SU-DHL-6 (cell line): ENCODE results near the gene RTP2.
A peak's percentile ranks its signal among the peaks of the same experiment; 100 is the strongest.

Source experiments
- H2AFZ ChIP-seq: fragments of 200-600 bp; sonication (generic); 2 replicates; pipeline ENCODE4 v1.6.1; 2014; ENCODE audit warnings: low read depth, mild to moderate bottlenecking, moderate library complexity, mixed read lengths, antibody characterized with exemption, low read length; ENCODE audit not compliant: severe bottlenecking
- H3F3A ChIP-seq: fragments of 200-600 bp; shearing (Covaris generic); 2 replicates; pipeline ENCODE4 v1.6.0; 2016; ENCODE audit warnings: antibody characterized with exemption, mild to moderate bottlenecking; ENCODE audit not compliant: insufficient read depth
- H3K27ac ChIP-seq: fragments of 200-600 bp; sonication (generic); 2 replicates; pipeline ENCODE4 v1.5.1; 2016; ENCODE audit warnings: low read depth, mild to moderate bottlenecking, low read length, moderate library complexity, mixed read lengths
- H3K27me3 ChIP-seq: fragments of 200-600 bp; sonication (generic), shearing (Covaris generic); 2 replicates; pipeline ENCODE4 v1.6.0; 2014; ENCODE audit warnings: mild to moderate bottlenecking, low read length
- H3K36me3 ChIP-seq: fragments of 200-600 bp; sonication (generic); 2 replicates; pipeline ENCODE4 v1.6.1; 2014; ENCODE audit warnings: mild to moderate bottlenecking, low read length, mixed read lengths
- H3K4me2 ChIP-seq: fragments of 300-600, 200-600 bp; shearing (Covaris generic), sonication (generic); 2 replicates; pipeline ENCODE4 v1.6.0; 2014; ENCODE audit warnings: low read length, low read depth, mild to moderate bottlenecking; ENCODE audit not compliant: poor library complexity, severe bottlenecking
- H3K4me3 ChIP-seq: fragments of 200-600 bp; sonication (generic); 2 replicates; pipeline ENCODE4 v1.5.1; 2014; ENCODE audit warnings: antibody characterized with exemption, low read length, mild to moderate bottlenecking, mixed read lengths; ENCODE audit not compliant: insufficient read depth, poor library complexity, severe bottlenecking
- H3K79me2 ChIP-seq: fragments of 200-600 bp; sonication (generic); 2 replicates; pipeline ENCODE4 v1.6.1; 2014; ENCODE audit warnings: mild to moderate bottlenecking, low read length, moderate library complexity; ENCODE audit not compliant: insufficient read depth
- H3K9ac ChIP-seq: fragments of 200-600 bp; sonication (generic); 2 replicates; pipeline ENCODE4 v1.7.0; 2014; ENCODE audit warnings: mild to moderate bottlenecking, low read length
- H3K9me2 ChIP-seq: fragments of 200-600 bp; sonication (generic); replicated peaks from 2 replicates; pipeline ENCODE4 v1.6.1; 2014; ENCODE audit warnings: low read length; ENCODE audit not compliant: insufficient read depth
- H3K9me3 ChIP-seq: fragments of 200-600 bp; sonication (generic); 2 replicates; pipeline ENCODE4 v1.6.1; 2014; ENCODE audit warnings: low read length, mixed read lengths; ENCODE audit not compliant: insufficient read depth
- H4K20me1 ChIP-seq: fragments of 200-600 bp; sonication (generic); 2 replicates; pipeline ENCODE4 v1.6.1; 2014; ENCODE audit warnings: low read depth, mild to moderate bottlenecking, antibody characterized with exemption, low read length, moderate library complexity, mixed read lengths
- CTCF ChIP-seq: fragments of 200-600 bp; sonication (generic); IDR thresholded peaks from one replicate; pipeline ENCODE4 v1.5.1; 2017; ENCODE audit warnings: antibody characterized with exemption, mild to moderate bottlenecking, low read length, moderate library complexity; ENCODE audit not compliant: insufficient read depth, poor library complexity, severe bottlenecking
- EZH2phosphoT487 ChIP-seq: fragments of 200-600 bp; sonication (generic), shearing (Covaris generic); conservative IDR thresholded peaks from 2 replicates; pipeline ENCODE4 v1.6.1; 2018; ENCODE audit warnings: mild to moderate bottlenecking, antibody characterized with exemption, low read length, moderate library complexity, mixed read lengths

The RTP2 gene

GRCh38 chr3:187720337-187720670, 17.9 kb upstream of the RTP2 start:
- Histone ChIP-seq H3K36me3 (peaks cover 38% of the 10 kb centered on the region), H3K27ac (peak overlapping the region; percentile 30; the same call in 1 of the 2 replicates), H3K27me3 (no peaks in the 10 kb centered on the region), H3K79me2 (no peaks in the 10 kb centered on the region), H3K4me2 (no peak overlapping the region), H4K20me1 (peaks cover 22% of the 10 kb centered on the region), H3K9me3 (no peaks in the 10 kb centered on the region), H2AFZ (no peak overlapping the region), H3K9me2 (no peaks in the 10 kb centered on the region), H3K9ac (no peak overlapping the region), H3K4me3 (no peak overlapping the region), H3F3A (peaks cover 79% of the 10 kb centered on the region)
- TF ChIP-seq CTCF (no peak), EZH2phosphoT487 (no peak)

- Histone ChIP-seq H3K4me3 (no peak overlapping the region), H3F3A (peaks cover 76% of the 10 kb centered on the region), H3K79me2 (no peaks in the 10 kb centered on the region), H3K4me2 (no peak overlapping the region), H3K9me3 (no peaks in the 10 kb centered on the region), H2AFZ (no peak overlapping the region), H4K20me1 (peaks cover 22% of the 10 kb centered on the region), H3K9me2 (no peaks in the 10 kb centered on the region), H3K36me3 (peaks cover 35% of the 10 kb centered on the region), H3K27me3 (no peaks in the 10 kb centered on the region), H3K27ac (peak overlapping the region; percentile 30; the same call in 1 of the 2 replicates), H3K9ac (no peak overlapping the region)
- TF ChIP-seq EZH2phosphoT487 (no peak), CTCF (no peak)
Observed at GRCh38 chr3:187719628-187720336, 17.4 kb upstream of the RTP2 start.

GRCh38 chr3:187718802-187719201, 16.4 kb upstream of the RTP2 start:
- TF ChIP-seq CTCF, result no peak
- TF ChIP-seq EZH2phosphoT487, result no peak
- H3K27me3 ChIP-seq, result no peaks in the 10 kb centered on the region
- H3K9me3 ChIP-seq, result no peaks in the 10 kb centered on the region
- no peak overlapping the region for H3K9ac ChIP-seq
- no peak overlapping the region for H3K27ac ChIP-seq
- H2AFZ ChIP-seq, result no peak overlapping the region
- H3K4me3 ChIP-seq, result no peak overlapping the region
- peaks cover 20% of the 10 kb centered on the region for H4K20me1 ChIP-seq
- peaks cover 29% of the 10 kb centered on the region for H3K36me3 ChIP-seq
- peaks cover 66% of the 10 kb centered on the region for H3F3A ChIP-seq
- H3K9me2 ChIP-seq, result no peaks in the 10 kb centered on the region
- H3K79me2 ChIP-seq, result no peaks in the 10 kb centered on the region
- H3K4me2 ChIP-seq, result no peak overlapping the region
